ENCODE data around the gene TUBB4B. TPM values are rescaled to one million over a fixed set of nuclear protein-coding genes. Genes with fewer than 3 reads are reported as not detected.

TUBB4B gene
- total and polyA plus RNA-seq, 2 experiments from 2014 or later = 334 to 389 TPM

GRCh38 chr9:137273611-137274320 is 32.7 kb downstream of the TUBB4B start:
- H3K27me3 ChIP-seq (ENCODE audit: insufficient read depth) = 0 out of 2 replicates have a peak, but pooled peaks cover under 1% of the 10 kb centered on the region
- peaks cover 28% of the 10 kb centered on the region for H3K27me3 Mint-ChIP-seq (ENCODE audit: insufficient read depth, low read depth, poor library complexity)
- H3K4me3 Mint-ChIP-seq = no peak overlapping the region
- peak overlapping the region; percentile 75 for H3K27ac Mint-ChIP-seq
- no peak overlapping the region for H3K4me2 ChIP-seq
- 0 out of 2 replicates have a peak, but pooled peaks cover 5% of the 10 kb centered on the region for H4K20me1 ChIP-seq (replicated peaks; ENCODE audit: insufficient read depth)
- H3K4me1 Mint-ChIP-seq = peaks cover 36% of the 10 kb centered on the region
- H3K9me2 ChIP-seq (ENCODE audit: insufficient read depth) = no peaks in the 10 kb centered on the region
- 0 out of 2 replicates have a peak, but pooled peaks cover 2% of the 10 kb centered on the region for H3F3A ChIP-seq (replicated peaks; ENCODE audit: low read depth)
- H3K4me1 ChIP-seq (ENCODE audit: insufficient read depth) = peaks cover 12% of the 10 kb centered on the region
- no peak overlapping the region for H3K4me3 ChIP-seq
- H3K36me3 Mint-ChIP-seq (ENCODE audit: low read depth) = peaks cover 21% of the 10 kb centered on the region
- no peak overlapping the region for H2AFZ ChIP-seq
- TF ChIP-seq EZH2 (IDR thresholded peaks at IDR 0.05; ENCODE audit: low read depth, unreplicated experiment) (no peak), STAT1 (IDR thresholded peaks at IDR 0.05; ENCODE audit: unreplicated experiment) (no peak), JUNB (IDR thresholded peaks at IDR 0.05; ENCODE audit: unreplicated experiment) (no peak), CREB1 (CRISPR knock-in tag; IDR thresholded peaks at IDR 0.05; ENCODE audit: low read depth) (no peak), POLR2AphosphoS5 (IDR thresholded peaks at IDR 0.05; ENCODE audit: low read depth) (no peak), ZNF462 (CRISPR knock-in tag; IDR thresholded peaks at IDR 0.05) (no peak), EZH2phosphoT487 (IDR thresholded peaks at IDR 0.05; ENCODE audit: unreplicated experiment) (no peak), ZNF114 (CRISPR knock-in tag; IDR thresholded peaks at IDR 0.05) (no peak), NANOG (IDR thresholded peaks at IDR 0.05; ENCODE audit: borderline replicate concordance) (no peak), ETS1 (IDR thresholded peaks at IDR 0.05) (no peak), REST (IDR thresholded peaks at IDR 0.05; ENCODE audit: unreplicated experiment) (no peak), CTCF (conservative IDR thresholded peaks at IDR 0.05; ENCODE audit: low read depth in 2 of 2) (no peak), ZNF331 (CRISPR knock-in tag; IDR thresholded peaks at IDR 0.05; ENCODE audit: low read depth) (no peak)
- no peak overlapping the region for H3K27ac ChIP-seq (ENCODE audit: low read depth)
- ATAC-seq (no peak), DNase-seq (ENCODE audit: low spot score) (no peak)
- H3K79me2 ChIP-seq (replicated peaks; ENCODE audit: insufficient read depth) = no peaks in the 10 kb centered on the region
- H3K36me3 ChIP-seq (ENCODE audit: insufficient read depth) = peaks cover 2% of the 10 kb centered on the region; the same call in 1 of the 2 replicates
- no peaks in the 10 kb centered on the region; the same call in 2 of the 3 replicates for H3K9me3 Mint-ChIP-seq

Measured in GM23338 (cell line).